Upper lobe of right lung (tissue), 1 donor: ENCODE data around the gene DGKH. TPM values are rescaled to one million over a fixed set of nuclear protein-coding genes. Genes with fewer than 3 reads are reported as not detected.

Experiments used
- ATAC-seq: fragments of 200-7000 bp; cut with Tn5 transposase; one replicate; pipeline ENCODE4 v1.9.1; 2020; ENCODE audit warnings: mild to moderate bottlenecking, moderate library complexity
- DNase-seq: peaks from one replicate; pipeline ENCODE4 v3.0.0-alpha.2; 2020
- H3K27ac ChIP-seq: fragments of 200-600 bp; one replicate; pipeline ENCODE4 v1.8.0; 2022
- H3K27me3 ChIP-seq: fragments of 200-600 bp; one replicate; pipeline ENCODE4 v1.8.0; 2022; ENCODE audit warnings: mild to moderate bottlenecking
- H3K36me3 ChIP-seq: fragments of 200-600 bp; one replicate; pipeline ENCODE4 v1.8.0; 2022
- H3K4me1 ChIP-seq: fragments of 200-600 bp; one replicate; pipeline ENCODE4 v1.8.0; 2022
- H3K4me3 ChIP-seq: fragments of 200-600 bp; one replicate; pipeline ENCODE4 v1.8.0; 2022; ENCODE audit warnings: mild to moderate bottlenecking
- H3K9me3 ChIP-seq: fragments of 200-600 bp; one replicate; pipeline ENCODE4 v1.8.0; 2022
- CTCF ChIP-seq: fragments of 200-600 bp; IDR thresholded peaks from one replicate; pipeline ENCODE4 v1.8.0; 2022; ENCODE audit warnings: antibody characterized with exemption
- intact Hi-C: fragments of 100-400 bp; cut with DNase I; formaldehyde crosslinking; loops from one replicate; pipeline ENCODE4 v1.11.0; 2022
- total RNA-seq: library from RNA; stranded (reverse); fragmentation: NEBNext Ultra II Directional; extraction: Animal tissue kit (Norgen Biotek cat#: 25700); gene quantifications from one replicate; pipeline ENCODE4 v1.2.1, GENCODE V29; 2021
- donor health status: DM: no; HTN: yes; CAD: no; lungs with severe emphysema.

The DGKH gene
- total RNA-seq, 1 donor from 2014 or later = 21.3 TPM

DNA sequence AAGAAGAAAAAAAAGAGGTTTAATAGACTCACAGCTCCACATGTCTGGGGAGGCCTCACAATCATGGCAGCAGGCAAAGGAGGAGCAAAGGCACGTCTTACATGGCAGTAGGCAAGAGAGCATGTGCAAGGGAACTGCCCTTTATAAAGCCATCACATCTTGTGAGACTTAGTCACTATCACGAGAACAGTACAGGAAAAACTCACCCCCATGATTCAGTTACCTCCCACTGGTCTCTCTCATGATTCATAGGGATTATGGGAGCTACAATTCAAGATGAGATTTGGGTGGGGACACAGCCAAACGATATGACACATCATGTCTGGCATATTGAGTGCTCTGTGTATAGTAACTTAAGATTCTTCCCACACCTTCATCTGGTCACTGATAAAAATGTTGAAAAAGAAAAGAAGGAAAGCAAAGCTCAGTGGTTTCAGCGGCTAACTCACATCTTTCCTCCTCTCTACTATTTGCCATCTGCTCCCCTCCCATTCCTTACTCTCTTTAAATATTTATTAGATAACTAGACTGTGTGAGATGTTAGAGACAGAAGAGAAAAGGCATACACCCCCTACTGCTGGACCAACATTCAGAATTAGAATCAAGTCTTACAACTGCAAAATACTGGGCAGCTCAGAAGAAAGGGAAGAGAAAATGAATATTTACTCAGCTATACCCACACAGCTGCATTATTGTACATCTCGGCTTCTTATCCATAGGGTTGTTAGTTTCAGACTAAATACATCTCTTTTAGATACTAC, 163.4 kb downstream of the DGKH start:
- Histone ChIP-seq H3K27me3 (no peaks in the 10 kb centered on the region), H3K4me1 (no peaks in the 10 kb centered on the region), H3K36me3 (peaks cover 39% of the 10 kb centered on the region), H3K4me3 (no peak overlapping the region), H3K27ac (no peak overlapping the region), H3K9me3 (no peaks in the 10 kb centered on the region)
- intact Hi-C loops = no loop called here
- no peak for ATAC-seq
- no peak for TF ChIP-seq CTCF
- no peak for DNase-seq

DNA sequence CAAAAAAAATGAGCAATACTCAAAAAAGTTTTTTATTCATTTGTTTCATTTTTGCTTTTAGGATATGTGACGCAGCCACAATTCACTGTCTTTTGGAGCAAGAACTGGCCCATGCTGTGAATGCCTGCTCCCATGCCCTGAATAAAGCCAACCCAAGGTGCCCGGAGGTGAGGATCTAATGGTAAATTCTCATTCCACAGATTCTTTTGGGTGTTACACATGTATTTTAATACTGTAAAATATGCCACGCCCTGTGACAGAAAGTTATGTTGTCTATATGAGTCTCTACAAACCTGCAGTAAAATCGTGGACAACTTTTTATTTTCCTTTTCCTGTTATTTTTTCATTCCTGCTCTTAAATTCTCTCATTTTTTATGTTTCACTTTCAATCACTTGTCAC, 166.0 kb downstream of the DGKH start:
- Histone ChIP-seq H3K27ac (no peak overlapping the region), H3K36me3 (peaks cover 30% of the 10 kb centered on the region), H3K27me3 (no peaks in the 10 kb centered on the region), H3K4me3 (no peak overlapping the region), H3K4me1 (no peaks in the 10 kb centered on the region), H3K9me3 (no peaks in the 10 kb centered on the region)
- intact Hi-C loops = no loop called here
- DNase-seq = no peak
- ATAC-seq = no peak
- no peak for TF ChIP-seq CTCF

DNA sequence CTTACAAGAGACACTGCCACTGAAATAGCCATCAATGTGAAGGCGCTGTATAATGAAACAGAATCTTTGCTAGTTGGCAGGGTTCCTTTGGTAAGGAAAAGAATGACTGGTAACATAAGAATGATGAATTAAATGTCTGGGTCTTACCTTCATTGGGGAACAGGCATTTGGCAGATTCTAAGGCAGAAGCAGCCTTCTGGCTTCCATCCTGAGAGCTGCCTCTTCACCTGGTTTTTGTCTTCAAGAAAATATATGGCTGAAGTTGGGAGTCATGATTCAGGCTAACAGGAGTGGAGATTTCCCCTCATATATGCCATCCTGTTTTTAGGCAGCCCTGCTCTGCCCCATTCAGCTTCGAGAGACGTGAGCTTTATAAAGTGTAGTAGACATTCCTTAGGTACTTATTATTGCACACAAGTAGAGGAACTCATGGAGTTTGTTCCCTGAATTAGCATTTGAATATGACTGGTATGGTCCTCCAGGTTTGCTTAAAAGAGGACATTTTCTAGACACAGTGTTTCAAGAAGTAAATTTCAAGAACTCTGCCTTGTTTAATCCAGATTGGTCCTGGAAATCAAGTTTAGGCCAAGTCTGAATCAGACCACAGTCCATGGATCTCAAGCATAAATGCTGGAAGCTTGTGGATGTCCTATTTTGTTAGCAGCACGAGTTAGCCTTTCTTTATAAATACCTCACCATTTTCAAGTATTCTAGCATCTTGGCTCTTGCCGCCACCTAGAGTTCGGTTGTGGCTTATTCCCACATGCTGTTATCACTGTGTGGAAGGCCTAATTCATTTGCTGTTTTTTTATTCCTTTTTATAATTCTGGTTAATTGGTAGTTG, 167.4 kb downstream of the DGKH start:
- peak; percentile 43 for ATAC-seq
- intact Hi-C loops = no loop called here
- TF ChIP-seq CTCF = peak; percentile 38

GRCh38 chr13:42216422-42216735, 167.9 kb downstream of the DGKH start:
- Histone ChIP-seq H3K4me3 (no peak overlapping the region), H3K9me3 (no peaks in the 10 kb centered on the region), H3K27me3 (no peaks in the 10 kb centered on the region), H3K27ac (no peak overlapping the region), H3K4me1 (no peaks in the 10 kb centered on the region), H3K36me3 (peaks cover 30% of the 10 kb centered on the region)
- TF ChIP-seq CTCF = no peak
- no peak for ATAC-seq
- intact Hi-C loops = no loop called here
- DNase-seq = no peak

More for the DNA sequence above, 167.4 kb downstream of the DGKH start:
- H3K9me3 ChIP-seq = no peaks in the 10 kb centered on the region
- peaks cover 34% of the 10 kb centered on the region for H3K36me3 ChIP-seq
- H3K27ac ChIP-seq = no peak overlapping the region
- no peak overlapping the region for H3K4me3 ChIP-seq
- H3K27me3 ChIP-seq = no peaks in the 10 kb centered on the region
- no peak for DNase-seq
- no peaks in the 10 kb centered on the region for H3K4me1 ChIP-seq

- no peak overlapping the region for H3K4me3 ChIP-seq
- intact Hi-C loops = no loop called here
Measured at GRCh38 chr13:42218576-42218975, 170.1 kb downstream of the DGKH start.

More at GRCh38 chr13:42218576-42218975, 170.1 kb downstream of the DGKH start:
- no peaks in the 10 kb centered on the region for H3K27me3 ChIP-seq
- no peak overlapping the region for H3K27ac ChIP-seq
- no peaks in the 10 kb centered on the region for H3K9me3 ChIP-seq
- no peaks in the 10 kb centered on the region for H3K4me1 ChIP-seq
- H3K36me3 ChIP-seq = peaks cover 35% of the 10 kb centered on the region
- TF ChIP-seq CTCF = no peak
- DNase-seq = no peak
- ATAC-seq = no peak
